Activated CD8-positive, alpha-beta memory T cell treated with anti-CD3 and anti-CD28 coated beads, Interleukin-2, amount 50 U/mL, for 24 hours (primary cell): Measurements from ENCODE around the gene SYT1.
"Not testable (repeated sequence)": the region's sequence is repeated elsewhere in the genome, so short reads cannot be mapped to it uniquely, and the experiment has no call there.

Experiments
- DNase-seq: peaks from one replicate; pipeline ENCODE4 v3.0.0-alpha.2; 2020; ENCODE audit errors: extremely low read depth

Gene SYT1

DNA sequence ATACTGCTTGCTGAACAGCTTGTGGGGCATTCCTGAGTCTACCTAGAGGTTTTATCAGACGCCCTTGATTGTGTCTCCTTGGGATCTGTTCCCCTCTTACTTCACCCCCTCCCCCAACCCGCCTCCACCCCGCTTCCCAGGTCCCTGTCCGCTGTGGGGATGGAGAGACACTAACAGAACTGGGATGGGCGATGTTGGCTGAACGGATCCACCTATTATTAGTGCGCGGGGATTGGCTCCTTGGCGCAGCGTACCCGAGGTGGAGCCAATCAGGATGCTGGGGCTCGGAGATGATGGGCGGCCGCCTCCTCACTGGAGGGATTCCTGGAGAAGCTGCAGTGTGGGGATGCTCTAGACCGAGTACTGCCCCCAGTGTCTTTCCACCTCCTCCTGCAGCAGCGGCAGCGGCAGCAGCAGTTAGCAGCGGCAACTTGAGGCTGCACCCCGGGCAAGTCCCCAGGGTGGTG is at the start of gene SYT1:
SYT1 (plus strand) TSS at position 372 of the 467 bp plus-strand sequence.
- no peak for DNase-seq

DNA sequence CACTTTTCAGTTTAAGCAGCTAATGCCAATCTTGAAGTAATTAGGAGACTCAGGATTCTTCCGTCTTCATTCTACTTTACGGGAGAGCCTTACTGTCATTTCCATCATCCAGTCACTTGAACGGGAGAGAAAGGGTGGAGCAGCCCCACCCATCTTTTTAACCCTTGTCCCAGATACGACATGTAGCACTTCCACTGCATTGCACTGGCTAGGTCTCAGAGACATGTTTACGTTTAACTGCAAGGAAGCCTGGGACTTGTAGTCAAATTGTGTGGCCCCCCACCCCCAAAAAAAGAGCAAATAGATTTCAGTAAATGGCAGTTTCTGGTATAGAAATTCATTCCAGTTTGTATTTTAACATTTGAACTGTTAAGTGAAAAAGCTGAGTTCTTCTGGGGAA is 46.1 kb upstream of the SYT1 start:
- DNase-seq, result no peak

DNA sequence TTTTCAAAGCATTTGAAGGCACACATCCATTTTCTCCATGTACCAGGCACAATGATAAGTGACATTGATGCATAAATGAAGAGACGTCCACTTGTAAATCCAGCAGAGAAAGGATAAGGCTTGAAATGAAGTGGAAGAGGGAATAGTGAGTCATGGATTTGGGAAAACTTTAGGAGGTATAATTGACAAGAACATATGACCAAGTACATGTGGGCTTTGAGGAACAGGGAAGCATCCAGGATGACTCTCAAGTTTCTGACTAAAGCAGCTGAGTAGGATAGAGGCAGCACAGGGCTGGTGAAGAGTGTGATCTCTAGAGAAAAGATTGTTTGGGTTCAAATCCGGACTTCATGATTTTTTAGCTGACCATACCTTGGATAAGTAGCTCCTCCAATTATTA is 43.6 kb upstream of the SYT1 start:
- no peak for DNase-seq

DNA sequence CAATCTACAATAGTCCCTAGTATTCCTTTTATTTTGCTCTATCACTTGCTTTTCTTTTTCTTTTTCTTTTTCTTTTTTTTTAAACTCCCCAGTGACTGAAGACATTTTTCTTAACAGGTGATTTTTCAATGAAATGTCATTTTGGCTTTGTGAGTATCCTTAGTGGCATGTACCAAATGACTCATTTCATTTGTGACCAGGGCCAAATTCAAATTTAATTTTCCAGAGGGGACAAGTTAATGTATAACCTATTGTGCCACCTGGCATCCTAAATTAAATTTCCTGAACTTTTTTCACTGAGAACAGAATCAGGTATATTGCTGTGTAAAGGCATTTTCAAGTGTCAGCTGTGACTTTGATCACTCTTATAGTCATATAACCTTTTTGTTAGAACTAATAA is 39.7 kb upstream of the SYT1 start:
- DNase-seq, result no peak

DNA sequence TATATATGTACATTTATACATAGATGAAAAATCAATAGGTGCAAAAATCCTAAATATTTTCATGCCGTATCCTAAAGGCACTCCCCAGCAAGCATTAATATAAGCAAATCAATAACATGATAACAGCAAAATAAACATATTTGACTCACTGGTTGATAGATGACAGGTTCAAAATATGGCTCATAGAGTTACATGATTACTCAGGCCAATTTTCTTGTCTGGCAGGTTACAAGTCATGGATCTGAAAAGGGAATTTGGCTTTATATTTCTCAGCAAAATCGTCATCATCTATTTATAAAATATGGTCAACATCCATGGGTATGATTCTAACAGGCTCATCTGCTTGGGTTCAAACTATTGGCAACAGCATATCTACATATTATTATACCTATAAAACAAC is 34.9 kb upstream of the SYT1 start:
- no peak for DNase-seq

DNA sequence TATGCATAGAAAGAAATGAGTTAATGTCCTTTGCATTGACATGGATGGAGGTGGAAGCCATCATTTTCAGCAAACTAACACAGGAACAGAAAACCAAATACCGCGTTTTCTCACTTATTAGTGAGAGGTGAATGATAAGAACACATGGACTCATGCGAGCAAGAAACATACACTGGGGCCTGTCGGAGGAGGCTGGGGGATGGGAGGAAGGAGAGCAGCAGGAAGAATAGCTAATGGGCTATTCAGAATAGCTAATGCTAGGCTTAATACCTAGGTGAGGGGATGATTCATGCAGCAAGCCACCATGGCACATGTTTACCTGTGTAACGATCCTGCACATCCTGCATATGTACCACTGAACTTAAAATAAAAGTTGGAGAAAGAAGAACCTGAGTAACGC is 29.1 kb upstream of the SYT1 start:
- no peak for DNase-seq

DNA sequence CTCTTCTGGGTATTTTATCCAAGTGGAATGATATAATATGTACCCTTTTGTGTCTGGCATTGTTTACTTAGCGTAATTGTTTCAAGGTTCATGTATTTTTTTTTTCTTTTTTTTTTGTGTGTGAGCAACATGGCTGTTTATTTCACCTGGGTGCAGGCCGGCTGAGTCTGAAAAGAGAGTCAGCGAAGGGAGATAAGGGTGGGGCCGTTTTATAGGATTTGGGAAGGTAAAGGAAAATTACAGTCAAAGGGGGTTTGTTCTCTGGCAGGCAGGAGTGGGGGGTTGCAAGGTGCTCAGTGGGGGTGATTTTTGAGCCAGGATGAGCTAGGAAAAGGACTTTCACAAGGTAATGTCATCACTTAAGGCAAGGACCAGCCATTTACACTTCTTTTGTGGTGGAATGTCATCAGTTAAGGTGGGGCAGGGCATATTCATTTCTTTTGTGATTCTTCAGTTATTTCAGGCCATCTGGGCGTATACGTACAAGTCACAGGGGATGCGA is 24.0 kb upstream of the SYT1 start:
- DNase-seq, result not testable (repeated sequence)

DNA sequence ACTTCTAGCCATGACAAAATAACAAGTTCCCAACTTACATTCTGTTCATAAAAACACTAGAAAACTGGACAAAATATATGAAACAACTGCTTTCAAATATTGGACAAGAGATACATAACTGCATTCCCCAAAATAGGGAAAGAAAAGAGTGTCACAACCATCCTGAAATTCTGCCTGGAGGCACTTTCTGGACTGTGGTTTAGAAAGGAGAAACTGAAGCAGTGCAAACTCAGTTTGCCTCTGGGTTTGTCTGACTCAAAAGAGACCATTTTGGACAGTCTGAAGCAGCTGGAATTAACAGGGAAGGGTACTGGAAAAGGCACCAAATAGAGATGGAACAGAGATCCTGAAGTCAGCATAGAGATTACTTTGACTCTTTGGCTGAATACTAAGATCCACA is 11.3 kb upstream of the SYT1 start:
- no peak for DNase-seq

DNA sequence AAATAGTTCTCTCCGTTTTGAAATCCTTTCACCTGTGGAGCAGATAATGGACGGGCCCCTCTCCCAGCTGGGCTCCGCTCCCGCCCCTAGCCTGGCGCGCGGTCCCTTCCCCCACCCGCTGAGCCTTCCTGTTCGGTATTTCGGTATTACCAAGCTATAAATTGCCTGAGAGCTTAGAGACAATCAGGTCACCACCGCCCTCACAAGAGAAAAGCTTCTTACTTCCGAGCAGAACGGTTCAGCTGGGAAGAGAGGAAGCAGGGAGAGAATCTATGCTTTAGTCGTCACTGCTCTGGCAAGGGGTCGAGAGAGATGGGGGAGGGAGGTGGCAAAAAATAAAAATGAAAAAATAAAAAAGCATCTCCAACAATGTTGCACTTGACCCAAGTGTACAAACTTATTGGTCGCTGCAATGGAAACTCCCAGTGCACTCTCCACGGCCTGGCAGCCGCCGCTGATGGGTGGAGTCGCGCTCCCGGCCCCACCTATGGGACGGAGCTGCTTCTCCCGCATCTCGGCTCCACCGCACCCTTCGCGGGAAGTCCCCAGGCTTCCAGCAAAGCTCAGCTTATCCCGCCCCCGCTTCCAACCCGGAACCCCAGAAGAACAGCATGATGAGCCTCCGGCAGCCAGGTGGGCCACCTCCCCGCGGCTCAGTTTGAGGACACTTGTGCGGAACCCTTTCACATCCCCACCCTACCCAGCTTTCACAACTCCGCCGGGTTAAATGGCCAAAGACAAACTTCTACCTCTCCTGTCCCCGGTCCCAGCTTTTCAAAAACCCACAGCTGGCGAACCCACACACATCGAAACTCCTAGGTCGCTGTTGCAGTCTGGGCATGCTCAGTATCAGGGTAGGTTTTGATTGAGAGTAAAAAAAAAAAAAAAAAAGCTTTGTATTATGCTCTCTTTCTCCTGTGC is 832 bp upstream of the SYT1 start:
- no peak for DNase-seq

DNA sequence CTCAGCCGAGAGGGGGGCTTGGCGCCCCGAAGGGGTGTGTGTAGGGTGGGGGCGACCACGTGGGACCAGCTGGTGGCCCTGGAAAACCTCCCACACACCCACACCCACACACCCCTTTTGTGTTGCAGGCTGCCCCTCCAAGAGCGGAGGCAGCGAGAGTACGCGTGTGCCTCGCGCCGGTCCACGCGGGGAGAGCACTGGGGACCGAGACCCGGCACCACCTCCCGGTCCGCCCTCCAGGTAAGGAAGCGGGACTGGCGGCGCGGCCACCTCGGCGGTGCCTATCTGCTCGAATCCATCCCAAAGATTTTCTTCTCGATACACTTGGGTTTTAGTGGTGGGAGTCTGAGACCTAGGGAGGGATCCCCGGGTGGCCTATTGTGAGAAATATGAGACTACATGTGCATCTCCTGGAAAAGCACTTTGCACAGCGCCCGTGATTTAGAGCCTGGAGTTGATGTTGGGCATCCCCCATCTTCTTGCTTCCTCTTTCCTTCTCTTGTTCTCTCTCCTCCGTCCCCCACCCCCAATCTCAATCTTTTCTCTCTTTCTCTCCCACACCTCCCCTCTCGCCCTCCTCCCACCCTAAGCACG is 393 bp downstream of the SYT1 start:
- DNase-seq, result no peak

DNA sequence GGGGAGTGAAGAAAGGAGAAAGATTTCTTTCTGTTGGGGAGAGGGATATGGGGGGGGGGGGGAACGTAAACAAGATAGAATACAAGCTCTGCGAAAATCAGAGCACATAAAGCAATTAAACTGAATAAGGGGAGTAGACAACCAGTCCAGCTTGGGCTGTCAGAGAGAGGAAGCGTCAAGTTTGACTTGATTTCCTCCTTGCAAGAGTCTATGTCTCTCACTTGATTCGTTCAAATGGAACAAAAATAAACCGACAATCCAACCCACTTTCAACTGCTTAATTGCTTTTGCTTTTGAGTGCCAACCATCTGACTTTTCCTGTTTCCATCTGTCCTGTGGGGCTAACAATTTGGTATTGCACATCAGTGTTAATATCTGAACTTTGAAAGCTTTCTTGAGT is 942 bp downstream of the SYT1 start:
- DNase-seq, result no peak

DNA sequence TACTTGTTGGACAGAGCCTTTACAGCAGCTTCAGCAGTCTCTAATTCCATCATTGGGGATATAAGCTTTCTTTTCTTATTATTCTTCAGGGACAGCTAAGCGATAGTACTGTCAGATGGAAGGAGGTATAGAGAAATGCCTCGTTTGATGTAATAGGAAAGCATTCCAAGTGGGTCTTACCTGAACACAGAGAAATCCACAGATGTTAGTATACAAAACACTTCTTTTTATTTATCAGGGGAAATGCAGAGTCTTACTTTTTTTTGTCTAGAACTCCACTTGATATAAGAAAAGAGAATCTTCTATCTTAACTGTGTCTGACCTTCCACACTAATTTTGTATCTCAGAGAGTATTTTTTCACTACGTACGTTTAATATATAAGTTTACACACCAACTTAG is 1.9 kb downstream of the SYT1 start:
- DNase-seq, result no peak

DNA sequence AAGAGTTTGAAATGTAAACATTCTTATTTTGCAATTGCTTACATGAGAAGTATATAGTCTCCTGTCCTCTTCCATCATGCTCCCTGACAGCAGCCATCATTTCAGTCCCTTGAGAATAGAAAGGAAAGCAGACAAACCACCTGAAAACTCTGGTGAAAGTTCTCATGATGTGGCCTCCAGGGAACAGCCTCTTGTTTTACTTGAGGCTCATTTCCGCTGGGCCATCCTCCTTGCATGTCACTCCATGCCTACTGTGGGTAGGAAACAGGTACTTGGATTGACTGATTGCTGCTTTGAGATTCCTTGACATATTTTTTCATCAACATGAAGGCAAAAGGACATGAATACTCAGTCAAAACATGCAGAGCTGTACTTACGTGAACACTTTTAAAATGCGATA is 6.0 kb downstream of the SYT1 start:
- no peak for DNase-seq

DNA sequence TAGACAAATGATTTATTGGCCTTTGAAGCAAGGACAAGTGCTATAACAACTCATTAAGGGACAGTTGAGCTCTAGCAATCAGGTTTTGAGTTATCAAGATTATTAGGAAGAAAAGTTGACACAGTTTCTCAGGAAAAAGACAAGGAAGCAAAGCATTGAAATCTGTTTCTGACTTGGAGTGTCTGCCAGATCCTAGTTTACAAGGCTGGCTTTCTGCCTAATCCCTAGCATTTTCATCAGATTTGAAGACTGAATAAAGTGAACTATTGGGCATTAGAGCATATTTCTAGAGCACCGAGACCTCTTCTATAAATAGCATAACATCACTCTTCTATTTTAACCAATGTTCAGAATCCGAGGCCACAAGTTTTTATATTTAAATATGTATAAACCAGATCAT is 7.0 kb downstream of the SYT1 start:
- DNase-seq, result no peak

DNA sequence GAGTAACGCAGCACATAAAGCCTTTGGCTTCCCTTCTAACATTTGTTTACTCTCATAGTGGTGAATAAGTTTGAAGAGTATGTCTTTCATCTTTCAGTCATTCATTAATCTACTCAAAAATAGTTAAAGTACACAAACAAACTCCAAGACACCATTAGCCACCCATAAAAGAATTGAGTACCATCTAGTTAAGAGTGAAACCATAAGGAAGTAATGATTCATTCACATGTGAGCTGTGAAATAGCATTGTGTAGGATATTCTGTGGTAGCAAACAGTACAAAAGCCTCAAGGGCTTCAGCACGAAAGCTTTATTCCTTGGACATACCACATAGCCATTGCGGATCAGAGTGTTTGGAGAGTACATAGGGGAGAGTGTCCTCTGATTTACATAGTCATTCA is 13.9 kb downstream of the SYT1 start:
- DNase-seq, result no peak

DNA sequence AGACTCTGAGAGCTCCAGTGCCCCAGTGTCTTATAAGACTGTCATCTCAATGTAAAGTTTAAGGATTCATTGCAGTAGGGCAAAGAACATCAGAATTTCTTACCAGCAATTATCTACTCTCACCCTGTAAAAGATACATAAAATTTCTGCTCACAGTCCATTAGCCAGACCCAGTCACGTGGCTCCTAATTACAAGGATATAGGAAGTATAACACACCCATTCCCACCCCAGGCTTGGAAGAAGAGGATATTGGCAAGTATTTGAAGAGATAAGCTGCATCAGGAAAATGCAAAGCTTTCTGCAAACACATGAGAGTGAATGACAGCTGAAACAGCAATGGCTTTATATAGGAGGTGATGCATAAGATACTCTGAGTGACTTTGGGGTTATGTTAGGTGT is 14.3 kb downstream of the SYT1 start:
- DNase-seq, result no peak

DNA sequence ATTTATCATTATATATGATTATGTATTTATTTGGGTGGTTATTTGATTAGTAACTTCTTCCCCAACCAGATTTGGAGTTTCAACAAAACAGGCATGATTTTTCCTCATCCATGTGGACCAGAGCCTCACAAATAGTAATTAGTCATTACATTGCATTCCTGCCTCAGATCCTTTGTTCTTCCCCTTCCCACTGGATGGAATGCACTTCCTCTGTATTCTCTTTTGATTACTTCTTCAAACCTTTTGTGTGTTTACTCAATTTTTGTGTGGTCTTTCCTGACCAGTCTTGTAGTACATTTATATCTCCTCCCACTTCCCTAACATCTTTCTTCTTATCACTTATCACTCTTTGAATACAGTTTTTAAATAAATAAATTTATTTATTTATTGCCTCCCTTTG is 15.5 kb downstream of the SYT1 start:
- no peak for DNase-seq

DNA sequence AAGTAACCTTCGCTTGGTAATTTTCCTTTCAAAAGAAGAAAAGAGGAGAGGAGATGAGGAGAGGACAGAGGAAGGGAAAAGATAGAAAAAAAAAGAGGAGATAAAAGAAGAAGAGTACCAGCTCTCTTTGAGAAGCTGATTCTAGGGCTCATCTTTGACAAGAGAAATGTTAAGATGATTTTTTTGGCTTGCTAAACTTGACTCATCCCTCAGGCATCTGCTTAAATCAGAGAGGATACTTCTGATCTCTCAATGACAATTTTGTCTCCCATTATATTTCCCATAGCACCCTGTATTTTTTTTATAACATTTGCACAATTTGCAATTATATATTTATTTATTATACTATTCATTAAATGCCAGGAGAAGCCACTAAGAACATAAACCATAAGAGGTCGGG is 17.1 kb downstream of the SYT1 start:
- DNase-seq, result no peak

DNA sequence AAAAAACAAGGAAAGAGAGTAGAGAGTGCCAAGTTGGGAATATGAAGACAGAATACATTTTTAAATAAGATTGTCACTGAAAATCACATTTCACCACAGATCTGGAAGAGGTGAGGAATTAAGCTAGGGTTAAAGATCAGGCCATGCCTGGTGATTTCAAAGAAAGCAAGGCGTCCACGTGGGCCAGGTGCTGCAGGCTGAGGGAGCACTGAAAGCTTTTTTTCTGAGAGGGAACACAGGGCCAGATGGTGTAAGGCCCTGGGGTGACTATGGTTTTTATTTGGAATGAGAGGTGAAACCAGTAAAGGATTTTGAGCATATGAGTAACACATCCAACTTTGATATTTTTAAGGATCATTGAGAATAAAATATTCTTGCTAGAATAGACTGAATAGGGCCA is 20.9 kb downstream of the SYT1 start:
- no peak for DNase-seq

DNA sequence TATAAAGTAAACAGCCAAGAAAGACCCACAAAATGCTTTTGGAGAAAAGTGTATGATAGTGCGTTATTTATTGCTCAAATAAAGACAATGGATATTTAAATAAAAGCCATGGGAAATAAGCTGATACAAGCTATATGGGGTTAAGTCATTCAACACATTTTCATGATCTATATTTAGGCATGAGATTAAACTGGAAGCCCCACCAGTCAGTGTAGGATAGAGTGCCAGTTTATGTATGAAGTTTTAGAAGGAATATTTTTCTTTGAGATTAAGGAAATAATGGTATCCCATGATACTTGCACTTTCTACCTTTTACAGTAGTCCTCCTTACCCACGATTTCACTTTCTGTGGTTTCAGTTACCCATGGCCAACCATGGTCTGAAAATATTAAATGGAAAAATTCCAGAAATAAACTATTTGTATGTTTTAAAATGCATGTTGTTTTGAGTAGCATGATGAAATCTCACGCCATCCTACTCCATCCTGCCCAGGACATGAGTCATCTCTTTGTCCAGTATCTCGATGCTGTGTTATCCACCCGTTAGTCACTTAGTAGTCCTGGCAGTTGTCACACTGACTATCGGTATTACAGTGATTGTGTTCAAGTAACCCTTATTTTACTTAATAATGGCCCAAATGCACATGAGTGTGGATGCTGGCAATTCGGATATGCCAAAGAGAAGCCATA is 22.3 kb downstream of the SYT1 start:
- no peak for DNase-seq

DNA sequence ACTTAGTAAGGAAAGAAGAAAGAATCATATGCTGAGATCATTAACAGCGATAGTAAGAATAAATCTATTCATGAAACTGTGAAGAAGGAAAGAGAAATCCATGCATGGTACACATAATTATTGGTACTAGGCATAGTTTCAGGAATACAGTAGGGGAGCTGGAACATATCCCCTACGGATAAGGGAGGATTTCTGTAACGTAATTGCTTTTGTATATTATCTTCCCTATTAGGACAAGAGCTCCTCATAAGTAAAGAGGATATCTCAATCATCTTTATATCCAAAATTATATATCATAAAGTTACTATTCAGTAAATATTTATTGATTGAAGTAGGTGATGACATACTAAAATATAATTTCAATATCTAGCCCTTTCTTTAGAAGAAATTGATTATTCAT is 22.9 kb downstream of the SYT1 start:
- no peak for DNase-seq

DNA sequence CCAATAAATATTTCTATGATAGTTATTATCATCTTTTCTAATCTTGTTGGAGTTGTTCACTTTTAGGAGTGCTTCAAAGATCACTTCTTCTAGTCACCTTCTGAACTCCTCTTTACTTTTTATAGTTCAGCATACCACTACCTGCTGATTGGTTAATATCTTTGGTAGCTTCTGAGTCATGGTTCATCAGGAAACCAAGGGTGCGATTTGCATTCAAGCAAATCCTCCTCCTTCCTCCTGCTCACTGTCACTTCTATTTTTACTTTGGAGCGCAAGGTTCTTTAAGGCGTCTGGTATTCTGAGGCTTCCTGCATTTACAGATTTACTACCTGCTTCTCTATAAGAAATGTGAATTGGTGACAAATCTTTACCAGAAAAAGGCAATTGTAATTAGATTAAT is 24.0 kb downstream of the SYT1 start:
- DNase-seq, result no peak
